GM18508 (cell line): ENCODE results near the gene DSP.

Source experiments
- ATAC-seq: cut with Tn5 transposase; IDR thresholded peaks from one replicate; pipeline ENCODE4 v1.9.1; 2021; ENCODE audit warnings: moderate number of reproducible peaks; ENCODE audit not compliant: insufficient read depth, unreplicated experiment

The DSP gene

GRCh38 chr6:7590918-7591302, 49.4 kb downstream of the DSP start:
- ATAC-seq = no peak

- ATAC-seq = no peak
These were observed 50.3 kb downstream of the DSP start for GRCh38 chr6:7591770-7592169.

DNA sequence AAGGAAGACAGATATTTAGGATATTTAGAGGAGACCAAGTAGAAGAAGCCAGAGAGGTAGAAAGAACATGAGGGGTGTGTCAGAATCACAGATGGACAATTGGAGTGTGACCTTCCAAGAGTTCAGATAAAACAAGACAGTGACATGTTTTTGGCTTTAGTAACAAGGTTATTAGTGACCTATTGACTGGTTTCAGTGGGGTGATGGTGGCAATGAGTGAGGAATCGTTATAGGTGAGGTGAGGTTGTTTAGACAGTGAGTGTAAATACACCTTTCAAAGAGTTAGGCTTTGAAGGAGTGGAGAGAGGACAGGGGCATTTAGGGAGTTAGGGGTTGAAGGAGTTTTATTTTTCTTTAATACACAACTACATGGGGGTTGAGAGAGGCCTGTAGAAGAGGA, 51.8 kb downstream of the DSP start:
- no peak for ATAC-seq

- no peak for ATAC-seq
These were observed 53.2 kb downstream of the DSP start for GRCh38 chr6:7594579-7595125.

- ATAC-seq = no peak
These were observed 62.5 kb downstream of the DSP start for GRCh38 chr6:7604003-7604402.

DNA sequence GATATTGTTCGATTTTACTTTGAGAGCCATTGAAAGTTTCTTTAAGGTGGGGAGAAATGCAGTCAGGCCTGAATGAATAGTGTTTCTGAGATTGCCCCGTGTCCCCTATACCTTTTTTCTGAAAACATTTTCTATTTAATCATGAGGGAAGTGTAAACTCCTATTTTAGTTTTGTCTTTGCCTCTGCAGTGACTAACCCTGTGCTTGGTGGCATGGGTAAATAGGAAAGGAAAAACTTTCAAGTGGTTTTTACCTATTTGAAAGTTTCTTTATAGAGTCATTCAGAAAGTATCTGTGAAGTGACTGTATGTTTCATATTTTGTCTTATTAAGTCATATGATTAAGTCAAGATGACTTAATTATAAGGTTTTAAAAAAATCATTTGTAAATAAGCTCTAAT, 63.0 kb downstream of the DSP start:
- no peak for ATAC-seq

DNA sequence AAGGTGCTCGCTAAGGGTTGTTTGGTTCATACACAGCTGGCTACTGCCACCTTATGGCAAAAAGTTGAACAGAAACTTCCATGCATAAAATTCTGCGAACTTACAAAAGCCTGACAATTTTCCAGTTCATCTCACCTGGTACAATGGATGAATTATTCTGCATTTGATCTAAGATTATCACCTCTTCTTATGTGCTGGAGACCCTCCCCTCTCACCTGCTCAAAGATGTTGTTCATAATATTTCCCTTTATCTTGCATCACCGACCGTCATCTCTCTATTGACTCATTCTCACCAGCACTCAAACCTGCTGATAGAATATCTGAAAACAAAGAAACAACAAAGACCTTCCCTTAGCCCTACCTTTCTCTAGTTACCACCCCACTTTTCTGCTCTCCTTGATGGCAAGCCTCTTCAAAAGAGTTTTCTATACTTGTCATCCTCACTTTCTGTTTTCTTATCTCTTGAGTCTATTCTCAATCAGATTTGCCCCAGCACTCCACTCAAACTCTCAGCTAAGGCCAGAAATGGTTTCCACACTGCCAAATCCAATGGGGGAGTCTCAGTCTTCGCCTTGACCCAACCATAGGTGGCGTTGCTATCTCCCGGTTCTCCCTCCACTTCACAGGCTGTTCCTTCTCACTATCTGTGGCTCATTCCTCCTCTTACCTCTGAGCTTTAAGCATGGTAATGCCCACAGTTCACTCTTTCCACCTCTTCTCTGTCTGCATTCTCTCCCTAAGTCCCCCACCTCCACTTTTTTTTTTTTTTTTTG, 74.3 kb downstream of the DSP start:
- ATAC-seq = no peak

DNA sequence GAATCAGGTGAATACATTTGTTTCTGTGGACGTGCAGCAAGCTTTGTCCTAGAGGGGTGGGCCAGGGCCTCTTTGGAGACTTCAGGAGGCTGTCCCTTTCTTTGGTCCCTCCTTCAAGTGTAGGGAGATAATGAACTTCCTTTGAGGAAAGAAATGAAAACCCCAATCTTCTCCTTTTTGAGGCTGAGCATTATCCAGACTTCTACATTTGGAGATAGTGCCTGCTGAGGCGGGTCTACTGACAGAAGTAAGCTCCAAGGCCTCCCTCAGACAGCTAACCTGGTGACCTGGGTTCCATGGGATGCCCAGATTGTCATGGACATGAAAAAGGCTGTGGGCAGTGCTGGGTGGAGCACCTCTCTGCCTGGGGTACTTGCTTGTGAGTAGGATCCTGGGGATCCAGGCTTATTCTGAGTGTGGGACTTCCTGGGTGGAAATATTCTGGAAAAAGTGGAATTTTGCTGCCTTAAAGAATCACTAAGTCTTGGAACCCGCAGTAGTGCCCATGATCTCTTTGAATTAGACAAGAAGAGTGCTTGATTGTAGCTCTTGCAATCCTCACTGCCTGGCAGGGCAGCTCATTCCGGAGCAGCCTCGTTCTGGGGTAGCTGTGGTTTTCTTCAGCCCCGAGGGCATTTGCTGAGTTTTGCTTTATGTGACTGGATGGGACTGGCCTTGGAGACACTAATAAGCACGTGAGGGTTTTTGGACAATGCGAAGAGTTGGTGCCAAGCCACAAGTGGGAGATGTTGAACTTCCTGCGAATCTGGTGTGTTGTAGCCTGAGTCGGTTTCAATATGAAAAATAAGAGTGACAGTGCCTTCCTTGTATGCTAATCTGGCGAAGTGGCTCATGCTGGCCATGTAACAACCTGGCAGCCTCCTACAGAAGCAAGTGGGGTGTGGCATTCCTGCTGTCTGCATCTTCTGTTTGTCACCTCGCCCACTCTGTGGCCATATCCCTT, 76.6 kb downstream of the DSP start:
- ATAC-seq = no peak

DNA sequence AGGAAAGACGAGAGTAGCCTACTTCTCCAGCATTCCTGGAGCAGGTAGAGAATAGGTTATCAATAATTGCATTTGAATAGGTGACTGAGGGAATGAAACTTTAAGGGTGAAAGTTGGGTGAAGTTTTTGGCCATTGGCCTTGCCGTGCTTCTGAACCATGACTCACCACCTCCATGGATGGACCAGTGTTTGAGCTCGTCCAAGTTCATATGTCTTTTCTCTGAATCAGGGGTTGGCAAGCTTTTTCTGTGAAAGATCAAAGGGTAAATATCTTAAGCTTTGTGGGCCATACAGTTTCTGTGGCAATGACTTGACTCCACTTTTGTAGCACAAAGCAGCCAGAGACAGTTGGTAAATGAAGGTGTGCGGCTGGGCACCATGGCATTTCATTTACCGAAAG, 80.3 kb downstream of the DSP start:
- no peak for ATAC-seq

GRCh38 chr6:7624796-7625710, 83.6 kb downstream of the DSP start:
- no peak for ATAC-seq

DNA sequence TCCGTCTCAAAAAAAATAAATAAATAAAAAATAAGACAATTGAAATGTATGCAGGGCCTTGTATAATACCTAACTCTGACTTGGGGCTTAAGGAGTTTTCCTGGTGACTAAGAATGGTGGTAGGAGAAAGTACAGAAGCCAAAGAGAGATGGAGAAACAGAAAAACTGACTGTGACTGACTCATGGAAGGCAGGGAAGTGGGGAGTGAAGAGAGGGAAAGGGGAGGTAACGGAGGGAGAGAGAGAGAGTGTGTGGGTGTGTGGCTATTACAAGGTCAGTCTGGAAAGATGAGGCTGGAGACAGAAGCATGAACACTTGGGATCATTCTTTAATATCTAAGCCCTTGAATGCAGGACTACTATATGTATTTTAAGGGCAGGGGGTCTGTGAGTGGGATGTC, 87.0 kb downstream of the DSP start:
- no peak for ATAC-seq

DNA sequence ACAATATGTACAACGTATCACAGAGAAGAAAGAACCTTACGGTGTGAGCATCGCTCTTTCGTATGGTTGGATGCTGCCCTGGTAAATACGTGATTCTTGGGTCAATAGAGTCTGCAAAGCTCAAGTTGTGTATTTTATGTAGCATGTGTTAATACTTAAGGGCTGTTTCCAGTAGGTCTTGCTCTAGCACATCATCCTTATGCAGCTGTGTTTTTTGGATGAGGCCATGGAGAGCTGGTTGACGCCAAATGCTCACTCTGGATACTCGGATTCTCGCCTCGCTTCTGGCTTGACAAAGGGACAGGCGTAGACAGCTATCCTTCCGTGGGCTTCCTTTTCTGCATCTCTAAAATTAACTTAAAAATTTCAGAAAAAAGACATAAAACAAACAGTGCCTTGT, 87.4 kb downstream of the DSP start:
- ATAC-seq = no peak

DNA sequence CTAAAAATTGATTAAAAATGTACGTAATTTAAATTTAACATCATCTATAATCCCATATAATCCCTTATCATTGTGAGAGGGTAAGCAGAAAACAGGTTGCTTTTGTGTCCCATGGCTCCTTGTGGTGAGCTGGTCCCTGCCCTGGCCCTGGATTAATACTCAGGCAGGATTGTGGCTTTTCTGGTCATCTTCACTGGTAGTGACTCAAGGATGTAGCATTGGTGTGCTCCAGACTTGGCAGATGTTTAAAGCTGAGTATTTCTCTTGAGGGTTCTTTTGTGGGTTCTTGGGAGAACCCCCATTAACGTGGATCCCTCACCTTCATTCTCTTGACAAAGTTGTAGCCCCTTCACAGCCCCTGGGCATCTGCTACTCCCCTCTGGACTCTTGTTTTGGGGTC, 87.8 kb downstream of the DSP start:
- ATAC-seq = no peak

DNA sequence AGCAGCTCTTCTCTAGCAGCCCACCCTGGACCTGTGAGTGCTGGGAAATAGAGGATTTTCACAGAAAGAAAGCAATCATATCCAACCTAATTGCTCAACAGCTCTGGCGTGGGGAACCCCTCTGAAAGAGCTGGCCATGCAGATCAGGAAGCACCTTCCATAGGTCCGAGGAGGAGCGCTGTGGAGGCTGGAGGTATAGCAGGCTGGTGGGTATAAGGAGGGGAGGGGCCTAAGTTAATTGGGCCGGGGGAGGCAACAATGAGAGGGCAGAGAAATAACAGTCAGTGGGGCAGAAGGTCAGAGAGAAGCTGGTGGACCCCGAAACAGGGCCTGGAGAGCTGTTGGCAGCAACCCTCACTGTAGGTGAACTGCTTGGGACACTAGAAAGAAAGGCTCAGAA, 89.3 kb downstream of the DSP start:
- ATAC-seq = no peak

DNA sequence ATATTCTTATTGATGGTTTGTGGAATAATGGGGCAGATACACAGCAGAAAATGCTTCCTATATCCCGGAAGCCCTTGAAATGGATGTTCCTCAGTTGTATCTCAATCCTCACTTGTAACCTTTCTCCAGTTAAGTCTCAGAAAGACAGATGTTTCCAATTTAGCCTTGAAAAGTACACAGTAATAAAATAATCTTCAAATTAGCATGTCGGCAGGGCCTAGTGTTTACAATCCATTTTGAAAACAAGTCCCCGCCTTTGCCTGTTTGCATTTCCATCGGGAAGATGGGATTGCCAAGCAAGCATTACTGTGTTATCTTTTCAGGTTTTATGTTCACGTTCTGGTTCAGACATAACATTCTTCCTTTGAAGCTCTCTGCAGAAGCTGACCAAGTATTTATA, 90.0 kb downstream of the DSP start:
- no peak for ATAC-seq

GRCh38 chr6:7632501-7633290, 91.2 kb downstream of the DSP start:
- no peak for ATAC-seq

DNA sequence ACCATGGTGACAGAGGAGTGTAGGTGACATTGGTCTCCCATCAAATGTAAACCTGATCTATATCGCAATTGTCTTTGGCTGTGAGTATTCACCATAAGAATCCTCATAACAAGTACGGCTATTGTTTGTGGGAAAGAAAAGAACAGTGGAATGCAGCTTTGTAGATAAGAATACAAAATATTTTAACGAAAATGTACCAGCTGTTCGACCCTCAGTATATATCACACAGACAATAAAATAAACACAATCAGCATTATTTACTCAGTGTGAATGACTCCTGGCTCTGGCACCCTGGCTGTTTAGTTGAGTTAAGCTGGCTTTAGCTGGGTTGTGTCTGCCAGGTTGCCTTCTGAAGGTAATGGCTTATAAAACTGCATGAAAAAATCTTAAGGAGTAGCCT, 91.9 kb downstream of the DSP start:
- no peak for ATAC-seq

GRCh38 chr6:7636151-7636550, 94.7 kb downstream of the DSP start:
- ATAC-seq = no peak
